Activated CD8-positive, alpha-beta memory T cell treated with anti-CD3 and anti-CD28 coated beads for 48 hours (primary cell): ENCODE data around the gene NUDT17.

Source experiments
- DNase-seq, 3 experiments: peaks; one replicate each; pipeline ENCODE4 v3.0.0-alpha.2; 2020; ENCODE audit warnings: low read depth in 2 of 3, low spot score in 2 of 3

Gene NUDT17

GRCh38 chr1:145887631-145888030 is 42.2 kb downstream of the NUDT17 start:
- DNase-seq = no peak

- no peak for DNase-seq
These were observed 44.3 kb downstream of the NUDT17 start for GRCh38 chr1:145889722-145890121.

- no peak for DNase-seq
These were observed 45.7 kb downstream of the NUDT17 start for GRCh38 chr1:145891143-145891542.

- DNase-seq = peak in 1 of 3 experiments; percentile 8
These were observed 46.4 kb downstream of the NUDT17 start for GRCh38 chr1:145891587-145892485.

GRCh38 chr1:145892486-145893087 is 47.2 kb downstream of the NUDT17 start:
- no peak for DNase-seq

- DNase-seq = no peak
These were observed 48.1 kb downstream of the NUDT17 start for GRCh38 chr1:145893306-145894055.

- no peak for DNase-seq
These were observed 50.0 kb downstream of the NUDT17 start for GRCh38 chr1:145895471-145895870.

GRCh38 chr1:145897969-145898368 is 52.5 kb downstream of the NUDT17 start:
- DNase-seq = no peak
